ENCODE data around the gene IL17REL. TPM values are rescaled to one million over a fixed set of nuclear protein-coding genes. Genes with fewer than 3 reads are reported as not detected.
"Not testable (repeated sequence)": the region's sequence is repeated elsewhere in the genome, so short reads cannot be mapped to it uniquely, and the experiment has no call there.

Gene IL17REL
- total RNA-seq, 1 experiment from 2014 or later: not detected

DNA sequence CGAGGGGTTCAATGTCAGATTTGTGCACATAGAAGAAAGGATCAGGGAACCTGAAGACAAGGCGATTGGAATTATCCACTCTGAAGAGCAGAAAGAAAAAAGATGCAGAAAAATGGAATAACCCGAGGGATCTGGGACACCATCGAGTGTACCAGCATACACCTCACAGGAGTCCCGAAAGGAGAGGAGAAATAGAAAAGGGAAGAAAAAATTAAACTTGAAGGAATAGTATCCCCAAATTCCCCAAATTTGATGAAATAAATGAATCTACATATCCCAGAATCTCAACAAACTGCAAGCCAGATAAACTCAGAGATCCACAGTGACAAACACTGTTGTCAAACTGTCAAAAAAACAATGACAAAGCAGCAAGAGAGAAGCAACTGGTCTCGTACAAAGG, 21.4 kb downstream of the IL17REL start:
- no peak for DNase-seq (ENCODE audit: low spot score)

DNA sequence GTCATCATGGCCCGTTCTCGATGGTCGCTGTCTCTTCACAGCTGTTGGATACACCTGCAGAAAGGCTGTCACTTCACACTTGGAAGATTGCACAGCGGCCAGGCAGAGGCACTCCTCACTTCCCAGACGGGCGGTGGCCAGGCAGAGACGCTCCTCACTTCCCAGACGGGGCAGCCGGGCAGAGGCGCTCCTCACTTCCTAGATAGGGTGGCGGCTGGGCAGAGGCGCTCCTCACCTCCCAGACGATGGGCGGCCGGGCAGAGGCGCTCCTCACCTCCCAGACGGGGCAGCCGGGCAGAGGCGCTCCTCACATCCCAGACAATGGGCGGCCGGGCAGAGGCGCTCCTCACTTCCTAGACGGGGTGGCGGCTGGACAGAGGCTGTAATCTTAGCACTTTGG, 22.7 kb downstream of the IL17REL start:
- not testable (repeated sequence) for DNase-seq (ENCODE audit: low spot score)

- DNase-seq (ENCODE audit: low spot score): no peak
Observed at GRCh38 chr22:49986325-49986724, 26.2 kb downstream of the IL17REL start.

DNA sequence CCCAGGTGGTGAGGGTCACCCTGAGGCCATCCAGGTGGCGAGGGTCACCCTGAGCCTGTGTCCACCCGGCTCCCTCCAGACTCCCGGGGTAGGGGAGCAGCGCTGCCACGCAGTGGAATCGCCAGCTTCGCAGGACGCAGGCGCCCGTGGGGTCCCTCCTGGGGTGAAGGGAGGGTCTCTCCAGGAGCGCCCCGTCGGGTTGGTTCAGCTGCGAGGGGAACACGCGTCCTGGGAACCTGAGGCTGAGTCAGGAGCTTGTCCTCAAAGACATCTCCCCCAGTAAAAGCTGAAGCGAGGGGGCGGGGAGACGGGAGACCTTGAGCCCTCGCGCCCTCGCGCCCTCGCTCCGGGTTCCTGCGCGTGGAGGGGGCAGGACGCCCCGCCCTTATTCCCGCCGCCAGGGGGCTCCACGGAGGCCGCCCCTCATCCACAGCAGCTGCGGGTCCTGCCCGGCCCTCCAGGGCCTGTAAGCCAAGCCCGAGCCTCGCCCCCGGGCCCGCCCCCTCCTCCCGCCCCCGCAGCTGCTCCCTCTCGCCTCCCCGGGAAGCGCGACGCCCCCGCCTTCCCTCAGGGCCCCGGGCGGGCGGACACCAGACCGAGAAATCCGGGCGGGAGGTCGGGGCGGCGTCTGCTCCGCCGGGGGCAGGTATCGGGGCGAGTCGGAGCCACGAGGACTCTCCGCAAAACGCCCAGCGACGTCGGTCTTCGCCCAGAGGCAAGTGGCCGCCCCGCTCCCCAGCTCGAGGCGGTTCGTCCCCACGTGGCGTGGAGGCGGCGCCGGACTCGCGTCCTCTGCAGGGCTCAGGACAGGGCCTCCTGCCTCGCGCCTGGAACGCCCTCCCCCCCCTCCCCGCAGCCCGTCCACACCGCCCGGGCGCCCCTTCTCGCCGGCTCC, 29.2 kb downstream of the IL17REL start:
- no peak for DNase-seq (ENCODE audit: low spot score)

GRCh38 chr22:49981799-49982198, 30.8 kb downstream of the IL17REL start:
- not testable (repeated sequence) for DNase-seq (ENCODE audit: low spot score)

DNA sequence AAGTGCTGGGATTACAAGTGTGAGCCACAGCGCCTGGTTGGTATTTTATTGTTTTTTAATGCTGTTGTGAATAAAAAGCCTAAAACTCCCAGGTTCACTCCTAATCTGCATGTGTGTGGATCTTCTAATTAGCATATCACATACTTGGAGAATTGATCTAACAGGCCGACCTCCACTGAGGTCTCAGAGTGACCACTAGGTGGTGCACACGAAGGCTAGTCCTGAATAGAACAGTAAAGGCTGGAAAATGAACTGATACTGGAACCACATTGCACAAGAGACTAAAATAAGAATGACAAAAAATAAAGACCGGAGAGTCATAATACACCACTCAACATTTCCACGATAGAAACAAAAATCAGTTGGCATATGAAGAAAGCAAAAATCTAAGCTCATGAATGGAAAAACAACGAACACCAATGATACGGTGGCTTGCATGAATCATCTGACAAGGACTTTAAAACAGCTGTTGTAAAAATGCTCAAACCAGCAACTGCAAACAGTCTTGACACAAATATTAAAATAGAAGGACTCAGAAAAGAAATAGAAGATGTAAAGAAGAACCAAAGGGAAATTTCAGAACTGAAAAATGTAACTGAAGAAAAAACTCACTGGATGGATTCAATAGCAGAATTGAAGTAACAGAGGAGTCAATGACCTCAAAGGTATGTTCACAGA, 32.8 kb downstream of the IL17REL start:
- DNase-seq (ENCODE audit: low spot score): no peak

- DNase-seq (ENCODE audit: low spot score): no peak
Observed at GRCh38 chr22:49977578-49977977, 35.0 kb downstream of the IL17REL start.

GRCh38 chr22:49976439-49977175, 36.0 kb downstream of the IL17REL start:
- no peak for DNase-seq (ENCODE audit: low spot score)

GRCh38 chr22:49975543-49976389, 36.8 kb downstream of the IL17REL start:
- DNase-seq (ENCODE audit: low spot score): no peak

- DNase-seq (ENCODE audit: low spot score): no peak
Observed at GRCh38 chr22:49973018-49973961, 39.3 kb downstream of the IL17REL start.

DNA sequence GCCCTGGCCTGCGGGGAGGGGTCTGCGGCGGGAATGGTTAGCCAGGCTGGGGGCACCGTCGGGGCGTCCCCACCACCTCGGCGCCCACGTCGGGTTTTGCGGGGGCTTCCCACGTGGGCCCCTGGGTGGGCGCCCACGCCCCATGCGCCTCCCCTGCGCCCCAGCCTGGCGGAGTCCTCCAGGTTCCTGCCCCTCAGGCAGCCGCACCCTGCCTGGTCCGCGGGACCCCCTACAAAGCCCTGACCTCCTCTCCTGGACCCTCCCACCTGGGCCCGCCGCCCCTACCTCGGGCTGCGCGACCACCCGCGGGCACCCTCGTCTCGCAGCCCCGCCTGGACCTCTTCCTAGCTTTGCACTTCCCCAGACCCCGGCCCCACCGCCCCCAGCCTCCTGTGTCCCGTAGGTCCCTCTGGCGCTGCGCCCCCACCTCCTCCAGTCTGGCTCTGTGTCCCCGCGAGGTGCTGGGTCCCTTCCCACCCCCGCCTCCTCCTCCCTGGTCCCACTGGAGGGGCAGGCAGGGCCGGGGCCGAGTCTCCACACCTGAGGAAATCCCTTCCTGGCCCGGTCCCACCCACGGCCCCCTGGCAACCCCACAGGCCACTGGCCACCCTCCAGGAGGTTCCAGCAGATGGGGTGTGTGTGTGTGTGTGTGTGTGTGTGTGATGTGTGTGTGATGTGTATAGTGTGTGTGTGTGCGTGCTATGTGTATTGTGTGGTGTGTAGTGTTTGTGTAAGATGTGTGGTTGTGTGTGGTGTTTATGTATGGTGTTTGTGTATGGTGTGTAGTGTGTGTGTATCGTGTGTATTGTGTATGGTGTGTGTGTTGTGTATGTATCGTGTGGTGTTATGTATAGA, 40.2 kb downstream of the IL17REL start:
- DNase-seq (ENCODE audit: low spot score): no peak

DNA sequence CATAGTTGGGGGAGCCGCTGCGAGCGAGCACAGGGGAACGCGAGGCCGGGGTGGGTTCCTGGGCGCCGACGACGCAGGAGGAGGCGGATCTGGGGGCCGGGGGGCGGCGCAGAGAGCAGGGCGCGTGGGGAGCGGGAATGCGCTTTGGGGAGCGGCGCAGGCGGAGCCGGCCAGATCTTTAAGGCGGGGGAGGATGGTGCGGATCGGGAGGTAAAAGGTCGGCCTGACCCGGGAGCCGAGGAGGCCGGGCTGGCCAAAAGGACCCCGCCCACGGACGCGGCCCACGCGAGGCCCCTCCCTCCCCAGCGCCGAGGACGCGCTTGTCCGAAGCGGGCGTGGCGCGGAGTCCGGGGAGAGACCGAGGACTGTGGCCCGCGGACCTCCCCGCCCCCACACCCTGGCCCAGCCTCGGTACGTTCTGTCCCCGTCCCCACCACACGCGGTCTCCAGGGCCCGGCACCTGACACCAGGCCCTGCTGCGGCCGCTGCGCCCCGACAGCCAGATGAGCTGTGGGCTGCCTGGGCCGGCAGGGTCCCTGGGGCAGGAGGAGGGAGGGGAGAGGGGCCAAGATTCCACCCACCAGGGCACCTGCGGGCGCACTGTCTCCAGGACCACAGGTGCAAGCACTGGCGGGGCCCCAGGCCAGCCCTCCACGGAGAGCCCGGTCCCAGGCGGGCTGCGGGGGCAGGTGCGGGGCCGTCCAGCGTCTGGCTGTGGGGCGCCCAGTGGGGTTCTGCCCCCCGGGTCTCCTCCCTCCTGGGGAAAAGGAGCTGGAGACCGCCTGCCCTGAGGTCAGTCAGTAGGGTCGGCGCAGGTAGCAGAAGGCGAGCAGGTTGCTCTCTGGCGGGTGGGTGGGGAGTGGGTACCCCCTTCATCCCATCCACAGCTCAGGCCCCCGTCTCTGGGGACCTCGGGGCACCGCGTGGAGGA, 41.1 kb downstream of the IL17REL start:
- DNase-seq (ENCODE audit: low spot score): peak; percentile 65

GRCh38 chr22:49970528-49971231, 41.9 kb downstream of the IL17REL start:
- peak; percentile 99 for DNase-seq (ENCODE audit: low spot score)

DNA sequence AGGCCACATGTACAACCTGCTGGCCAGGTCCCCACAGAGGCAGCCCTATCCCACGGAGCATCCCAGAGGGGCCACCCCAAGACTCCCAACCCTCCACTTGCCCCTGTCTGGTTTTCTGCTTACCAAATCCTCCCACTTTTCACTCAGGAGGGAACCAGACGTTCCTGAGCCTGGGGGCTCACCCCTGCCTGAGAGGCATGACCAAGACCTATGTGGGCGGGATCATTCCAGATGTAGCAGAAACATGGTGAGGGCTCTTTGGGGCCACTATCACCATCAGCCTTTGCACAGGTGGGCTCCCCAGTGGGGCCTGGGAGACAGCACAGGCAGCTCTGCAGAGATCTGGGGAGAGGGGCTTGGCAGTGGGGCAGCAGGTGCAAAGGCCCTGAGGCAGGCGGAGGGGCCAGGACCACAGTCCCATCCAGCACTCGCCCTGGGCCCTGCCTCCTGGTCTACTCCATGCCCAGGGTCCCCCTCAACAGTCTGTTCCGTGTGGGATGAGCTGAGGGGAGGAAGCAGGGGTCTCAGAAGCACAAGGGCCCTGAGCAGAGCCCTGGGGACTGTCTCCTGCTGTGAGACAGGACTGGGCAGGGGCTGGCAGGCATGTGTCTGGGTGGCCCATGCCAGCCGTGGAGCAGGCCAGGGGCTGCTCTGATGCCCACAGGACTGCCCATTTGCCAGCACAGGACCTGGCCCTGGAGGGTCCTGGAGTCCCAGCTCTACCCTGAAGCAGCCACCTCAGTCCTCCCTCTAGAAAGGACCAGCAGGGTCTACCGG, 42.6 kb downstream of the IL17REL start:
- no peak for DNase-seq (ENCODE audit: low spot score)

DNA sequence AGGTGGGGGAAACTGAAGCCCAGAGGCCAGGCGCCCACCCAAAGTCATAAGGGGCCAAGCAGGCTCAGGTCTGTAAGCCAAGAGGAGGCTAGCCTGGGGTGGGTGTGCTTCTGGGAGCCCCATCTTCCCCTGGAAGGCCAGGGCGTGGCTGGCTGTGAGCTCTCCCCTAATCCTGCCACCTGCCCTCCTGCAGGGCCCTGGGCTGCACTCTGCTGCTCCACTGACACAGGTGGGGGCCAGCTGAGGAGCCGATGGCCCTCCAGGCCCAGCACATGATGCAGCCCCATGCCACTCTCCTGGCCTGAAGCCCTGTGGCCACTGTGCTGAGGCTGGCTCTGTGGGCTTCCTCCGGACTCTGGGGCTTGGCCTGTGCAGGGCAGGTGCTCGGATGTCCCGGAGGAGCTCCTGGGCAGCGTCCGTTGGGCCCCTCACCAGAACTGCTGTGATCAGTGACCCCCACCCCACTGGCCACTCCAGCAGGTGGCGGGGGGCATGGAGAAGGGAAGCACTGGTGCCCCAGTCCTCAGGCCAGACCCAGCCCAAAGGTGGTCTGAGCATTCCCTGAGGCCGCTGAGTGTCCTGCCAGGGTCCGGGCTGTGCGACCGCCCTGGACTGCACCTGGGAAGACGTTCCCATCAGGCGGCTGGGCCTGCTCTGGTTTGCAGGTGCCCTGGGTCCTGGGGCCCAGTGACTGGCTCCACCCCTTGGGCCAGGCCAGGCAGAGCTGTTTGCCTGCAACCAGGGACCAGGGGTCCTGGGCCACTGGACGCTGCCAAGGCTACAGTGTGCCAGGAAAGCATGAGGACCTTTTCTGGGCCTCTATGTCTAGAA, 43.5 kb downstream of the IL17REL start:
- no peak for DNase-seq (ENCODE audit: low spot score)

GRCh38 chr22:49968313-49968830, 44.2 kb downstream of the IL17REL start:
- no peak for DNase-seq (ENCODE audit: low spot score)
